ENCODE data around the gene ARCN1. TPM values are rescaled to one million over a fixed set of nuclear protein-coding genes. Genes with fewer than 3 reads are reported as not detected.
A peak's percentile ranks its signal among the peaks of the same experiment; 100 is the strongest.

Gene ARCN1
- total RNA-seq, 6 donors from 2014 or later, result 29.3 to 121 (median 94.6) TPM

- H3K4me3 ChIP-seq, result no peak overlapping the region
- DNase-seq (peak in 1 of 2 donors; percentile 79), ATAC-seq (ENCODE audit: low FRiP score in 2 of 2) (no peak)
- no peaks in the 10 kb centered on the region for H3K9me3 ChIP-seq
- TF ChIP-seq EP300 (IDR thresholded peaks at IDR 0.05) (no peak), POLR2AphosphoS5 (IDR thresholded peaks at IDR 0.05) (no peak)
- H3K36me3 ChIP-seq, result peaks cover 0 to 80% (median 45%) of the 10 kb centered on the region in 4 donors
- peak overlapping the region in 1 of 4 donors; percentile 14 for H3K27ac ChIP-seq
- WGBS, 2 donors, result 91 to 93% methylated on average over 5 to 15 of the region's 20 CpGs
- H3K27me3 ChIP-seq, result no peaks in the 10 kb centered on the region
- H3K4me1 ChIP-seq, result peaks cover 31 to 56% (median 49%) of the 10 kb centered on the region in 4 donors
Observed at GRCh38 chr11:118628031-118628430, 55.8 kb downstream of the ARCN1 start.

- DNase-seq, result peak in 1 of 2 donors; percentile 63
- Histone ChIP-seq H3K4me1 (peaks cover 28 to 56% (median 49%) of the 10 kb centered on the region in 4 donors), H3K9me3 (no peaks in the 10 kb centered on the region), H3K4me3 (no peak overlapping the region), H3K27me3 (no peaks in the 10 kb centered on the region), H3K27ac (peak overlapping the region in 1 of 4 donors; percentile 14), H3K36me3 (peaks cover 0 to 83% (median 47%) of the 10 kb centered on the region in 4 donors)
- WGBS, 2 donors, result 75 to 81% methylated on average over 12 to 13 of the region's 13 CpGs
- ATAC-seq (ENCODE audit: low FRiP score in 2 of 2), result no peak
- TF ChIP-seq POLR2AphosphoS5 (IDR thresholded peaks at IDR 0.05) (no peak), EP300 (IDR thresholded peaks at IDR 0.05) (no peak), CTCF (IDR thresholded peaks at IDR 0.05) (no peak), POLR2A (IDR thresholded peaks at IDR 0.05) (no peak)
Observed at GRCh38 chr11:118628432-118628831, 56.2 kb downstream of the ARCN1 start.

- H3K4me3 ChIP-seq, result no peak overlapping the region
- H3K36me3 ChIP-seq, result peaks cover 0 to 88% (median 47%) of the 10 kb centered on the region in 4 donors
- H3K27me3 ChIP-seq, result no peaks in the 10 kb centered on the region
- WGBS, 2 donors, result 48 to 55% methylated on average over 4 to 5 of the region's 5 CpGs
- peak overlapping the region in 1 of 4 donors; percentile 46 for H3K27ac ChIP-seq
- peaks cover 33 to 60% (median 53%) of the 10 kb centered on the region in 4 donors for H3K4me1 ChIP-seq
- ATAC-seq (ENCODE audit: low FRiP score in 2 of 2) (no peak), DNase-seq (peak in 1 of 2 donors; percentile 22)
- no peaks in the 10 kb centered on the region for H3K9me3 ChIP-seq
- TF ChIP-seq POLR2AphosphoS5 (IDR thresholded peaks at IDR 0.05) (no peak), POLR2A (IDR thresholded peaks at IDR 0.05) (no peak), CTCF (IDR thresholded peaks at IDR 0.05) (no peak), EP300 (IDR thresholded peaks at IDR 0.05) (no peak)
Observed at GRCh38 chr11:118628861-118629549, 56.8 kb downstream of the ARCN1 start.

GRCh38 chr11:118629761-118630661, 57.8 kb downstream of the ARCN1 start:
- peak in 1 of 2 donors; percentile 18 for TF ChIP-seq POLR2AphosphoS5 (IDR thresholded peaks at IDR 0.05)
- no peak for TF ChIP-seq EP300 (IDR thresholded peaks at IDR 0.05)
- TF ChIP-seq CTCF (IDR thresholded peaks at IDR 0.05), result no peak
- WGBS, 2 donors, result 50 to 75% methylated on average over 6 of the region's 6 CpGs
- no peaks in the 10 kb centered on the region for H3K9me3 ChIP-seq
- peak; percentile 1 to 56 for ATAC-seq (ENCODE audit: low FRiP score in 2 of 2)
- H3K4me3 ChIP-seq, result no peak overlapping the region
- DNase-seq, result peak in 1 of 2 donors; percentile 73
- H3K27ac ChIP-seq, result peak overlapping the region; percentile 1 to 46 (median 37)
- no peaks in the 10 kb centered on the region for H3K27me3 ChIP-seq
- H3K4me1 ChIP-seq, result peaks cover 38 to 66% (median 56%) of the 10 kb centered on the region in 4 donors
- peaks cover 0 to 92% (median 44%) of the 10 kb centered on the region in 4 donors for H3K36me3 ChIP-seq

All from upper lobe of left lung (tissue), 6 donors.